ENCODE data around the gene CHIT1.
"Not testable (repeated sequence)": the region's sequence is repeated elsewhere in the genome, so short reads cannot be mapped to it uniquely, and the experiment has no call there.

CHIT1 gene

DNA sequence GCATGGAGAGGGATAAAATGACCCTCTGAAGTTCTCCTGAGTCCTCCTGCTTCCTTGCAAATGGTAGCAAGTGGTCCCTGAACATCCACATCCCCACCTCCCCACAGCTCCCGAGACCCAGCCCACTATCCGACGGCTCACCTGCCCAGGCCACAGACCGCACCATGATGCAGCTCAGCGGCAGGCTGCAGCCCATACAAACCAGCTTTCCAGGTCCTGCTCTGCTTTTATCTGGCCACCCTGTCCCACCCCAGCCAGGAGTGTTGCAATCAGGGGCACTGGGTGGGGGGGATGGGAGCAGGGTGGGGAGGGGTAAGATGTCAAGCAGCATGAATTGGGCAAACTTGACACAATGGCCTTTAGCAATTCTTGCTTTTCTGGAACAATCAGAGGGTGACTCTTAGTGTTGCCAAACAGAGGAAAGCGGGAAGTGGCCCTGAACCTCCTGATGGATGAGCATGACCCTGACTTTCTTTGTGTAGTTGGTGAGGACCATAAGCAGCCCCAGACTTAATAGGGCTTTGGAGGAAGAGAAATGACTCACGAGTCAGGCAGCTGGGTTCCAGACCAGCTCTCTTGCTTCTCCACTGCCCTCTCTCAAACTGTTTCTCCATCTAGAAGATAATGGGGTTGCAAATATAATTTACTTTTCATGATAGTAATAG lies at the start of gene CHIT1:
CHIT1 (minus strand) TSS at position 203 of the 665 bp plus-strand sequence; CDS start at position 166, 37 bp downstream.
- peak; percentile 93 for DNase-seq

DNA sequence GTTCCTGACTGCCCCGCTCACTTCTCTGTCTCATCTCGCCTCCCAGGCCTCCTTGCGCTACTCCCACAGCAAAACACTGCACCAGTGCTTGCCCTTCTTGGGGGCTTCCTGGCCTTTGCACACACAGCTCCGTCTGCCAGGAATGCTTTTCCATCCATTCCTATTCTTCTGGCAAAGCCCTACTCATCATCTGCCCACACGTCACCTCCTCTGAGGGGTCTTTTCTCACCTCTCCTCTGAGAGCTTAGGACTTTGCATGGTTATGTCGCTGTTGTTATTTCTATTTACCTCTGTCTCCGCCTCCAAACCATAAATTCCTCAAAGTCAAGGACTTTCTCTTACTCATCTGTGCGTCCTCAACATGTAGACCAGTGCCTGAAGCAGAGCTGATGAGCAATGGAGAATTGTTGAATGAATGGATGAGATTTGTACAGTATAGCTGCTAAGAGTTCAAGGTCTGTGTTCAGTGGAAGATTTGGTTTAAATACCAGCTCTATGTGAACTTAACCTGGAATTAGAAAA lies 49.5 kb upstream of the CHIT1 start:
- DNase-seq: no peak

DNA sequence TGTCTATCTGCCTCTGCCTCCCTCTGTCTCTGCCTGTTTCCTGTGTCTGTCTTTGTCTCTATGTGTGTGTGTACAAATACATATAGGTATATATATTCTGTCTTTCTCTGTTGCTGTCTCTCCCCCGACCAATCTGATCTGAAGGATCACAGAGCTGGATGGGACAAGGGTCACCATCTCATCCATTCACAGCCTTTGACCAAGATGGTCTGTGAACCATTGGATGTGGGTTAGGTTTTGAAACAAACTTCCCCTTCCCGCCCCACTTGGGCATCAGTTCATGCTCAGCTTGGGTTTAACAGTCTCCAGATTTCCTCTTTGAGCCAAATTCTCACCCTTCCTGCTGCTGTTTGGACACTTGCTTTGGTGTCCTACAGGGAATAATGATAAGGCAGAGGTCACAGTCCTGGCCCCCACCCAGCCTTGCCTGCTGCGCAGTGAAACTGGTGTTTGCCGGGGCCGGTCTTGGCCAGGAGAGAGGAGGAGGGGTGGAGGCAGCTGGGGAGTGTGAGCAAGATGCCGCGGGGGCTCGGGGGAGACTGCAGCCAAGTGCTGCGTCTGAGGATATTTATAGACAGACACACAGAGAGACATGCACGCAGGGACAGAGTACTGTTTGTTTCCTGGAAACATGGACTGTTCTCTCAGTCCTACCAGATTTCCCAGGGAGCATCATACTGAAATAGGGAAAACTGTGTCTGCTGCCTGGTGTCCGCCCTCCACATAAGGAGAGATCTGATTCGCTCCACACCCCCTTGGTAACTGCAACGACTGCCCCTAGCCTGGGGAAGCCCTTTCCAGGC lies 48.8 kb upstream of the CHIT1 start:
- peak; percentile 42 for DNase-seq

DNA sequence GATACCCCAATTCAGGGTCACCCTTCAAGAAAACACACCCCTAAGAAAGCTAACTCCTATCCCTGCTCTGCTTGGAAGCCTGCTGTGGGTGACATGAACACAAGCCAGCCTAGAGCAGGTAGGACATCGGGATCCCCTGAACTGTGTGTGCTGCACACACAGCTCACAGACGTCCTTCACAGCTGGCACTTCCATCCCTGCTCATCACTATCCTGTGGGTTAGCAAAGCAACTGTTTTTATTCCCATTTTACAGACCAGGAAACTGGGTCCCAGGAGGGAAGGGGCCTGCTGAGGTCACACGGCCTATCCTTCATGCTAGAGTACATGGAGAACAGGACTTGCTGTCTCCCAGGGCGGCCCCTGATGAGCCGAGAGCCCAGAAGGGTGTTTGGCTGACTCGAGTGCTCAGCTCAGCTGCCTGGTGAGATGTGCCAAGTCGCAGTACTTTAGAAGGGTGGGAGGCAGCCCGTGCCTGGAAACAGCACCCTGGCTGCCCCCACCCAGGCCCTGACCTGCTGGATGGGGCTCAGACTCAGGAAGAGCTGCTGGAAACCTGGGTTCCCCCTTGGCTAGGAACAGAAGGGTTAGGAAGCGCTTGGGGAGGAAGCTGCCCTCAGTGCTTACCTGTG lies 47.6 kb upstream of the CHIT1 start:
- DNase-seq: no peak

DNA sequence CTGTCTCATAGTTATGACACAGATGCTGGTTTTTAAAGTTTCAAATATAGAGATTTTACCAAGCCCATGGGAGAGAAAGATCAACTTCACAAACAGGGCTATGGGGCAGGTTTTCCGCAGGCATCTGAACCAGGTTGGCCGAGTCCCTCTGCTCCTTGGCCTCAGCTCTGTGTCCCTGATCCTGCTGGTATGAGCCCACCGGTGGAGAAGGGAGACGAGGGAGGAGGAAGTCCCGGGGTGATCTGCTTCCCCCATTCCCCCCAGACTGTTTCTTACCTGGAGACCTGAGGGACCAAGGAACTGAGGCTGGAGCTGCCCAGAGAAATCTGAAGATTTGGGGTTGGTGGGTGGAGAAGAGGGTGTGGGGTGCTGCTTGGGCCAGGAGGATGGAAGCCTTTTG lies 46.9 kb upstream of the CHIT1 start:
- DNase-seq: no peak

DNA sequence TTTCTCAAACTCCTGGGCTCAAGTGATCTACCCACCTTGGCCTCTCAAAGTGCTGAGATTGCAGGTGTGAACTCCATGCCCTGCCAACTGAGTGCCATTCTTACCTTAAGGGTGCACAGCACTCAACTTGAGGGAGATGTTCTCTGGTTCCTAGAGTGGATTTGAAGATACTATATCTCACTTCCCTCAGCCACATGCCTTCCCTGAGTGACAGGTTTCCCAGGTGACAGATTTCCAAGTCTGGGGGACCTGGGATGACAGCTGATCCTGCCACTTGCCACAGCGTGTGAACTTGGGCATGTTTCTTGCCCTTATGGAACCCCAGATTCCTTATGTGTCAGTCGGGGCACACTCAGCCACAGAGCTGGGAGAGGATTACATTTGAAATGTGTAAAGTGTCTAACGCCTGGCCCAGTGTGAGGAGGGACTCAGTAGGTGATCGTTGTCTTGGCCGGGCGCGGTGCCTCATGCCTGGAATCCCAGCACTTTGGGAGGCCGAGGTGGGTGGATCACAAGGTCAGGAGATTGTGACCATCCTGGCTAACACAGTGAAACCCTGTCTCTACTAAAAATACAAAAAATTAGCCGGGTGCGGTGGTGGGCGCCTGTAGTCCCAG lies 46.3 kb upstream of the CHIT1 start:
- no peak for DNase-seq

DNA sequence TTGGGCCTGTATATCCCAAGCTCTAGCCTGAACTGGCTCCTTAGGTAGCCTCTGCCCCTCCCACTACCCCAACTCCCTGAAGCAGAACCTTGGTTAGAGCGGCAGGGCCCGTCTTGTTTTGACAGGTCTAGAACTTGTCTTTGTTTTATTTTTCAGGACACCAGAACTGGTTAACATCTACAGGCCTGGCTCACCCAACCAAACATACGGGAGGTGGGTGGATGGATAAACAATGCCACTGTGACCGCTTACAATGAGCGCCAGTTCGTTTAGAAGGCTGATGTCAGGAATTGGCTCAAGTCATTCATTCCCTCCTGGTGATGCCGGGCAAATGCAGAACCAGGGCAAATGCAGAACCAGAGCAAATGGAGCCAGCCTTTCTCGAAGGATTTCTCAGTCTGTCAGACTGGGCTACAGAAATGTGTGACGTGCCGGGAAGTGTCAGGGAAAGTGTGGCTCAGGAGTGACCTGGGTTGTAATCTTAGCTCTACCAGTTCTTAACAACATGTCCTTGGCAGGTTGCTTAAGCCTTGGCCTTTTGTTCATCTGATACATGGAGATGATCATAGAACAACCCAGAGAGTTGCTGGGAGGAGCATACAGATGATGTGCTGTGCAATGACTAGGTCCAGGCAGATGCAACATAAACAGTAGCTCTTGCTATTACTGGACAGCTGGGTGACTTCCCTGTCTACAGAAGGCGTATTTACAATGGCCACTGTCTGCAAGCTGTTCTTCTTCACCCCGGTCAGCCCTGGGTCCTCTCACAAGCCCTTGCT lies 45.3 kb upstream of the CHIT1 start:
- DNase-seq: peak; percentile 77

DNA sequence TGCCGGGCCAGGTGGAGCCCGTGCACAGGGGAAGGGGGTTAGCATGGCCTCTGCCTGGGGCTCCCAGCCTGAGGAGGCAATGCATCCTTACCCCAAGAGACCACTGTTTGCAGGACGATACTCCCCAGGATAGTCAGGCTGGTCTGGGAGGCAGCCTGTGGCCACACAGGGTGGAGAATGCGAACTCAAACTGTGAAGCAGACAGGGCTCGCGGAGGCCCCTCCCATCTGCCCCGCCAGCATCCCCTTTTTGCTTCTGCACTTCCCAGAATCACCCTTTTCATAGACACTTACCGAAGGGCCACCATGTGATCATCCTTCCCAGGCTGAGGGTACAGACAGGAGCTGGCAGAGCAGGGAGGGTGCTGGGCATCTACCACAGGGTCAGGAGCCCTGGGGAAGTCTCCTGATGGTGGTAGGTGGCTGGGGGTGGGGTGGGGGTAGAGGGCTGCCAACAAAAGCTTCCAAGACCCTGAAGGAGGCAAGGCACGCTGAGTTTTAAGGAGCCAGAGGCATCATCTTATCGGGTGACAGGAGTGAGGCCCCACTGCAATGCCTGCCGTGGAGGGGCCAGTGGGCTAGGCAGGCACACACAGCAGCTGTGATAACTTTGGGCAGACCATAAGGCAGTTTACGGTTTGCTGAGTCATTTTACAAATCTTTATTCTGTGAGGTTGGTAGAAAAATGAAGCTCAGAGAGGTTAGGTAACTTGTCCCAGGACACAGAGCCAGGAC lies 44.6 kb upstream of the CHIT1 start:
- peak; percentile 74 for DNase-seq

DNA sequence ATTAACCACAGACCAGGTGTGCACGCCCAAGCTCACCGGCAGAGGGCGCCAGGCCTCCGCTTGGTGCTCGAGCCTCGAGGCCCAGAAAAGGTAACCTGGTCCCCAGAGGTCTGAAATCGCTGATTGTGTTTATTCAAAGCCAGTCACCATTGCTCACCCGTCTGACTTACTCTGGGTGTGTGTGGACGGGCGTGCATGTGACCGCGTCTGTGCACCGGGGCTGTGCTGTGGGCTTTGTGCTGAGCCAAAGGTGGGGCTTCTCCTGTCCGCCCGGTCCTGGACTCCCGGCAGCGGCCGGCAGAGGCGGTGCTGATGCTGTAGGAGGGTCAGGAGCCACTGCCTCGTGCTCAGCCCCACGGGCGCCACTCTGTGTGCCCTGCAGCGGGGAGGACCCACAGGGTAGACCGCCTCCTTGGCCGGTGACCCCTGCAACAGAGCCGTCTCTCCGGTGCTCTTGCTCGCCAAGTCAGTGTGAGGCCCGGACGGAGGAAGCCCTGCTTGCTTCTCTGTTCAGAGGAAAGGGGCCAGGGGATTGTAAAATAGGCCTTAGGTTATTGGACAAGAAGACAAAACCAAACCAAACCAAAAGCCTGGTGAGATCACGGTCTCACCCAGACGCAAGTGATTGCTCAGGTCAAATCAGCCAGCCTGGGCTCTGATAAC lies 43.9 kb upstream of the CHIT1 start:
- peak; percentile 83 for DNase-seq

DNA sequence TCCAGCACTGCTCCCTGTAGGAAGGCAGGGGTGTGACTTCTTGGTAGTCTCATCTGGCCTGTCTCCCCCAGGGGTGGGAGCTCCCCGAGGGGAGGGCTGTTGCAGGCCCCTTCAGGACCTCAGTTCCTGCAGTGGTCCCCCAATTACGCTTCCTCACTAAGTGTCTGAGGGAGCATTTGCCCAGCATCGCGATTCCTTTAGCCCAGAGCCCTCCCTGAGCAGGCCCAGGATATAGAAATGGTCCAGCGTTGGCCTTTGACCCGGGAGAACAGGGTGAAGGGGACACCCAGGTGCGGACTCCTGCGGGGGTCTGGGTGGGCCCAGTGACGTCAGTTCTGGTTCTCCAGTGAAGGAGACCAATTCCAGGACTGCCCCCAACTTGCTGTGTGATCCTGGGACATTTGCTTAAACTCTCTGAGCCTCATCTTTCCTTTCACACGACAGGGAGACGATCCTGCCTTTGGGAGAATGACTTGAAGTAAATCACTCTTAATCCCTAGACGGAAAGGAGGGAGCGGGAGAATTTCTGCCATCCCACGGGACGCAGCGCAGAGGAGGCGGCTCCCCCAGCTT lies 43.2 kb upstream of the CHIT1 start:
- DNase-seq: no peak

DNA sequence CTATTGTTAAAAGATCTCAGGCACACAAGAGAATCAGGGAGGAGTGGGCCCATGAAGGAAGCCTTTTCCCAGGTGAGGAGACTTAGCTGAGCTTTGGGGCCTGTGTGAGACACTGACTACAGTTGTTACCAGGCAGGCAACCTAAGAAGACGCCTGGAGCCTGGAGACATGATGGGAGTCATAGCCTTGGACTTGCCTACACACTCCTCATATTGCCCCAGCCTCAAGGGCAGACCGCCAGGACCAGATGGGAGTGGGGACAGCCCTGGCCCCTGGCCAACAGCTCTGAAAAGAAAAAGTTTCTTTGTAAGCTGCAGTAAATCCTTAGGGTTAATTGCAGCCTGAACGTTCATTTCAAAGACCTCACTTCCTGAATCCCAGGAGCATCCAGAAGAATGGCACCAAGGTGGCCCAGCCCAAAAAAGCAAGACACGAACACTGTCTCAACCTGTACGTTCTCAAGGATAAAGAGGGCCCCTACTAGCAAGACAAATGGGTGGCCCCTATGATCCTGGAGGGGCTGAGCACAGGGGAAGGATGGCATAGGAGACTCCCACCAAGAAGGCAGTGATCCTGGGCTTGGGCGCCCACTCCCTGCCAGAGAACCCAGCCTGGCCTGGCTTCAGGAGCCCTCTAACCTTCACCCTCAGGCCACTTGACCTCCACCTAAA lies 42.6 kb upstream of the CHIT1 start:
- DNase-seq: no peak

DNA sequence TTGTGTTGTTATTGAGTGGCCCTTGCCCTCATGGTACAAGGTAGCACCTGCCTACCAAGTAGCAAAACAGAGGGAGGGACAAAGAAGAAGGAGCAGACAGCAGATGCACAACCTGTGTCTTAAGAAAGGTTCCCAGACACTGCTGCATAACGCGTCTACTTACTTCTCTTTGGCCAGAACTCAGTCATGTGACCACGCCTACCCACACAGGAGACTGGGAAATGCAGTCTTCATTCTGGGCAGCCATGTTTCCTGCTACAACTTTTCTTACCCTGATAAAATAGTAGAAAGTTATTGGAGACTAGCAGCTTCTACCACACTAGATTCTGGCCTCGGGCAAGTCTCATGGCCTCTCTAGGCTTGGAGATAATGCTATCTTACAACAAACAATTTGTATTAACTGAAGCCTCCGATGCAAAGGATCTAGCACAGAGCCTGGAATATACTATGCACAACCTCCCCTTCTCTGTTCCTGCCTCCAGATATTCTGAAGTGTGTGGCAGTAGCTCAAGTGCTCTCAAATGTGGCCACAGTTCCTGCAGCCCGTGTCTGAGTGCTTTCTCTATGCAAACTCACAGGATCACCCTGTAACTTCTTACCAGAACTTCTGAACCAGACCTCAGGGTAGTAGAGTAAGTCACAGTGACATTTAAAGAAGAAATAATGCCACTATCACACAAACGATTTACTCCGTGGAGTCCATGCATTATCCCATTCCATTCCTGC lies 41.7 kb upstream of the CHIT1 start:
- peak; percentile 81 for DNase-seq

DNA sequence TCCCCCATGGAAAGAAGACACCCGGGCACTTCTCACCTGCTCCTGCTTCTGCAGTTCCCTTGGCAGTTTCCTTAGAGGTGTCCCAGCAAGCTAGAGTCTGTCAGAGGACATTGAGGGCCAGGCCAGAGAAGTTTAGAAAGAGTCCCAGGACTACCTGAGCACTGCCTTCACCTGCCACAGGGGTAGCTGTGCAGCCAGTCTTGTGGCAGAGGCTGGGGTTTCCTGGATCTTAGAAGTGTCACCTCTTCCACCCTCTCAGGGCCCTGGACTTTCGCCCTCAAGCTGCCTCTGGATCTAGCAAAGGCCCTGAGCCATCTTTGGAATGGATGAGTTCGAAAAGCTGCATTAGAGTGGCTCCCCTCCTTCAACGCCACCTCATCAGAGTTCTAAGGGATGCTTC lies 41.0 kb upstream of the CHIT1 start:
- DNase-seq: no peak

DNA sequence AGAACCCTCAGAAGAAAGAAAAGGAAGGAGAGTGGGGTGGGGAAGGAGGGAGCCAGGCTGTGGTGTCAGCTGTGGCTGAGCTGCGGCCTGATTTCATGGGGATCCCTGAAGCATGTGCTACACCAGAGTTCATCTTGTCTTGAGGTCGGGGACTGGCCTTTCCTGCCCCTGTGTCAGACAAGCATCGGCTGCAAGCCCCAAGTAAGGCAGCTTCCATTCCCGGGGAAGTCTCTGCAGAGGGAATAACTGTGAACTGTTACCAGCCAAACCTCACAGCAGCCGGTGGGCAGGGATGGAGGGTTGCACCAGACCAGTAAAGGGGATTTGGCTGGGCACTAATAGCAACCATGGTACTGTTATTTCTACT lies 40.2 kb upstream of the CHIT1 start:
- DNase-seq: no peak

DNA sequence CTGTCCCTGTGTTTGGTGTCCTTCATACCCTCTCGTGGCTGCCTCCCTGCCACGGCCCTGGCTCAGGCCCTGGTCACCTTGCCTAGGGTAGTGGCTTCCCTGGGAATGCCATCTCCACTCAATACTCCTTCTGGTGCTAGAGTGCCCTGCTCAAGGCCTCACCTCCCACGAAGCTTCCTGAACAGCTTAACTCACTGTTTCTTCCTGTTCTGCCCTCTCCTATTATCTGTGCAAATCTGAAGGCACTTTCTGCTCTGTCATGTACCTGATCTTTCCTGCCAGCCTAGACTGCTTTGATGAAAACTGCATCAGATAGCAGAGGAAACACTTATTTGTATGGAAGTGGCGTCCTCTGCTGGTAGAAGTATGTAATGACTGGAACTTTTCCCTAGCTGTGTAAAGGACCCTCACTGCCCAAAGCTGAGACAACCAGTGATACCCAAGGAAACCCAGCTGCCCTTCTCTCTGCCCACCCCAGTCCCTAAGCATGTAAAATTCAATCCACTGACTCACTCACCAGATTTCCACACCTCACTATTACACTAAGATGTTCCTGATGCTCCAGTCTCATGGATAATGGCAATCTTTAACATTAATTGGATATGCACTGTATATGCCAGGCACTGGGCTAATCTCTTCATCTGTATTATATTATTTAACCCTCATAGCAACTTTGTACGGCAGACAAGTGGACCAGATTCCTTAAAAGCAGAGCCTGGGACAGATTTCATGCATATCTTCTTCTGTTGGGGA lies 39.6 kb upstream of the CHIT1 start:
- peak; percentile 70 for DNase-seq

DNA sequence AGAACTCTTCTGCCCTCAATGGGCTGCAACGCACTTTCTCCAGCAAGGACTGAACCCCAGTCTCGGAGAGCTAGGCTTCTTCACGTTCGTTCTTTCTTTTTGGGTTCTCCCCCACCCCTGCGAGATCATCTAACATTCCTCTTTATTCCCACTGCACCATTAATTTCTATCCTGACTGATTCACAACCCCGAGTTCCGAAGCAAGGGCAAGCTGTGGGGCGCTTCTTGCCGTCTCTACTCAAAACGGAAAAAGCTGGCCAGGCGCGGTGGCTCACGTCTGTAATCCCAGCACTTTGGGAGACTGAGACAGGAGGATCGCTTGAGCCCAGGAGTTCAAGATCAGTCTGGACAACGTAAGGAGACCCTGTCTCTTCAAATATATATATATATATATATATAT lies 38.4 kb upstream of the CHIT1 start:
- no peak for DNase-seq

DNA sequence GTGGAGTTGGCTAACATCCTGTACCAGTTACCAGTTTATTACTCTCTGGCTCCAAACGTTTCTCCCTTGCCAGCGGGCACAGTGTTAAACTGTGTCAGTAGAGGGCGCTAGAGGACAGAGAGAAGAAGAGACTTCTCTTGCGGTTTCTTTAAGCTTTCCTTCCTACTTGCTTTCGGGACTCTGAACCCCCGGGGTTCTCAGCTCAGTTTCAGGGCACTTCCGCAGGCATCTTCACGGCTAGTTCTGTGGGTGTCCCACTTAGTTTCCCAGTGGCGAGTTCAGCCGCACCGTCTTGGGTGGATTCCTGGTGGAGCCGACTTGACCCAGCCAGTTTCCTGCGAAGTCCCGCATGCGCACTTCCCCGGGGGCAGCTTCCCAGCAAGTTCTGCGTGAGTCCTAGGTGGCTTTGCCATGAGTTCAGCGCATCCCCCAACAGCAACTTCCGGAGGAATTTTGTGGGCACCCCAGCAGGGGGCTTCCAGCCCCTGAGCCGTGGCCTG lies 37.9 kb upstream of the CHIT1 start:
- DNase-seq: peak; percentile 86

DNA sequence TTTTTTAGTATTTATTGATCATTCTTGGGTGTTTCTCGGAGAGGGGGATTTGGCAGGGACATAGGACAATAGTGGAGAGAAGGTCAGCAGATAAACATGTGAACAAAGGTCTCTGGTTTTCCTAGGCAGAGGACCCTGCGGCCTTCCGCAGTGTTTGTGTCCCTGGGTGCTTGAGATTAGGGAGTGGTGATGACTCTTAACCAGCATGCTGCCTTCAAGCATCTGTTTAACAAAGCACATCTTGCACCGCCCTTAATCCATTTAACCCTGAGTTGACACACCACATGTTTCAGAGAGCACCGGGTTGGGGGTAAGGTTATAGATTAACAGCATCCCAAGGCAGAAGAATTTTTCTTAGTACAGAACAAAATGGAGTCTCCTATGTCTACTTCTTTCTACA lies 36.7 kb upstream of the CHIT1 start:
- not testable (repeated sequence) for DNase-seq

DNA sequence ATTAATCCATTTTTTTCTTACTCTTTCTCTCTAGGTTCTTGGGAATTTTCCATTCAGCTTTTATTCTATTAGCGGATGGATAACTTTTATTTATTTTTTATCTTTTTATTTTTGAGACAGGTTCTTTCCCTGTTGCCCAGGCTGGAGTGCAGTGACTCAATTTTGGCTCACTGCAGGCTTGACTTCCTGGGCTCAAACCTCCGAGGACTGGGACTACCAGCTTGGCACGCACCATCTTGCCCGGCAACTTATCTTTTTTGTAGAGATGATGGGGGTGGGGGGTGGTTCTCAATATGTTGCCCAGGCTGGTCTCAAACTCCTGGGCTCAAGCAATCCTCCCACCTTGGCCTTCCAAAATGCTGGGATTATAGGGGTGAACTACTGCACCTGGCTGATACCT lies 36.1 kb upstream of the CHIT1 start:
- no peak for DNase-seq
